ACHN (cell line): ENCODE measurements around the gene CLEC20A.

ENCODE experiments used
- DNase-seq: peaks from one replicate; pipeline ENCODE4 v3.0.0-alpha.2; 2015
- in situ Hi-C: cut with HindIII; loops from 2 replicates; pipeline ENCODE4 v1.10.0; 2017; ENCODE audit warnings: low sequenced_read_pairs, low pct_ligation_motif_present, low pct_unique_long_range_greater_than_20kb

Gene CLEC20A

DNA sequence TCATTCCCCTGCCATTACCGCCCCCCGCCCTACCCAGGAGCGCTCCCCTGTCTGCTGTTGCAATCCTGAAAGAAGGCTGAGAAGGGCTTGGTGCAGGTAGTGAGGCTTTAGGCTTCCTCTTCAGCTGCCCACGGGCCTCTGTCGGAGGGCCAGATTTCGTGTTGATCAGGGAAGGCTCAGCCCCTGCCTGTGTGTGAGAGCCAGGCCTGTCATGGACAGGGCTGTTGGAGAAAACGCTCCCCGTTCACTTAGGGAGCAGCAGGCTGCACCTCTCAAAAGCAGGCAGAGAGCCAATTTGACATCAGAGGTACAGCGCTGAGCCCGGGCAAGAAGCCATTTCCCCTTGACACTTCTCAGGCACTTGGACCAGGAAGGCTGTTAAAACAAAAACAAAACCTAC lies 35.1 kb upstream of the CLEC20A start:
- in situ Hi-C loops: loop anchor here (25.0 kb wide), 1 partner anchor 480 kb away; no protein-coding TSS in a partner anchor
- no peak for DNase-seq

DNA sequence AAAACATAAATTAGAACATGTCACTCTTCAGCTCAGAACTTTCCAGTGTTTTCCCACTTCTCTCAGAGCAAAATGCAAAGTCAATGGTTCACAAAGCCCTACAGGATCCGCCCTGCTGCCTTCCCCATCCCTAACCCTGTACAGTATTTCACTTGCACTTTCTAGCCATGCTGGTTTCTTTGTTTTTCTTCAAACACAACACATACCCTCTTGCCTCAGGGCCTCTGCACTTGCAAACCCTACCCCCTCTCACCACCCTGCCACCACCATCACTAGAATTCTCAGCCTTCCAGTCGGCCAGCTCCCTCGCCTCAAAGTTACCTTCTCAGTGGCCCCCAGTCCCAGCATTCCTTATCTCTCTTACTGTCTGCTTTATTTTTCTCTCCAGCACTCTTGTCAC lies 33.7 kb upstream of the CLEC20A start:
- DNase-seq: no peak
- in situ Hi-C loops: loop anchor here (25.0 kb wide), 1 partner anchor 482 kb away; no protein-coding TSS in a partner anchor

DNA sequence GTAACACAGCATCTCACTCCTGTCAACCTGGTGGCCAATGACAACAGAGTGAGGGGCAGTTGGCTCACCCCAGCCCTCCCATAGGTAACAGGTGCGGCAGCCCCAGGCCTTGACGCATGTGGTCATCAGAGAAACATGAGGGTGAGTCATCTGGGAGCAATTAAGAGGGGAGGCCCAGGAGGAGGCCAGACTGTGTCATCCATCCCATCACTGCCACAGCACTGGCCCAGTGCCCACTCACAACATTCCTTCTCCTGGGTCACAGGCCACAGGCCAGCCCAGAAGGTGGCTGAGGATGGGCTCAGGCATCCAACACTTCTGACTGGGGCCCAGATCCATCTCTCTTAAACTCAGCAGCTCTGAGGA lies 33.3 kb upstream of the CLEC20A start:
- DNase-seq: peak; percentile 88
- in situ Hi-C loops: loop anchor here (25.0 kb wide), 1 partner anchor 482 kb away; no protein-coding TSS in a partner anchor

DNA sequence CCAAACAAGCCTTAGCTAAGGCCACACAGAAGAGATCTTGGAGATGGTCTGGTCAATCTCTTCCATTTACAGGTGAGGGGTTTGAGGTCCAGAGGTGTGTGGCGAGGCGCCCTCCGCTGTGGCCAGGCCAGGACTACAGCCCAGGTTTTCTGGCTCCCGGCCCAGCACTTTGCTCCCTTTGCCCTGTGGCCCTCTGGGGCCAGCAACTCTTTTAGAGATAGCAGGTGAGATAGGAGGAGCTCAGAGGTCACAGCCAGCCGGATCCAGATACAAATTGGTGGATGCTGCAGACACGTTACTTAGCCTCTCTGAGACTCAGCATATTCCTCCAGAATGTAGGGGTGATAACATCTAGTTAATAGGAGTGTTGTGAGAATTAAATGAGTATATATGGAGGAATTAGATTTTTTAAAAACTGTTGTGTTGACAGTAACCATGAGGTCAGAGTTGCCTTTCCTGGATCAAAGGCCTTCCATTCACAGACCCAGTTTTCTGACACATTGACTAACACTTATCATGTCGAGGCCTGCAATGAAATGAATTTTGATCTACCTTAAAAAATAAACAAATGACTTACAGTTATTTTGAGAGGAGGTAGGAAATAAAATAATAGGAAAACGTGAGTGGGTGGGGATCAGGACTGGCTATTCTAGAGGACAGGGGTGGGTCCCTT lies 32.7 kb upstream of the CLEC20A start:
- no peak for DNase-seq
- in situ Hi-C loops: loop anchor here (25.0 kb wide), 1 partner anchor 483 kb away; no protein-coding TSS in a partner anchor

DNA sequence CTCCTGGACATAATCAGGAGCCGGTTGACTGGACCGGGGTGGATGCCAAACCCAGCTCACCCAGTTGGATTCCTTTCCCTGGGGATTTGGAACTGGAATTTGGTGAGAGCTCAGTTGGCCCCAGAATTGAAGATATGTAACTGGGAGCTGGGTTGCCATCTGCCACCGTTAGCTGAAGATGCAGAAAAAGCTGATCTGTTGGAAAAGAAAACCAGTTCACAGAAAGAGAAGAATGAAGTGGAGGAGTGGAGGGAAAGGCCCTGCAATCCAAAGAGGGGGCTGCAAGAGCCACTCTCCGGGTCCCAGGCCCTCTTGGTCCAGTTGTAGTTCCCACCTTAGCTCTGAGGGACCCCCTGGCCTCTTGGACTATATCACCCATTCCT lies 32.2 kb upstream of the CLEC20A start:
- in situ Hi-C loops: loop anchor here (25.0 kb wide), 1 partner anchor 483 kb away; no protein-coding TSS in a partner anchor
- no peak for DNase-seq

DNA sequence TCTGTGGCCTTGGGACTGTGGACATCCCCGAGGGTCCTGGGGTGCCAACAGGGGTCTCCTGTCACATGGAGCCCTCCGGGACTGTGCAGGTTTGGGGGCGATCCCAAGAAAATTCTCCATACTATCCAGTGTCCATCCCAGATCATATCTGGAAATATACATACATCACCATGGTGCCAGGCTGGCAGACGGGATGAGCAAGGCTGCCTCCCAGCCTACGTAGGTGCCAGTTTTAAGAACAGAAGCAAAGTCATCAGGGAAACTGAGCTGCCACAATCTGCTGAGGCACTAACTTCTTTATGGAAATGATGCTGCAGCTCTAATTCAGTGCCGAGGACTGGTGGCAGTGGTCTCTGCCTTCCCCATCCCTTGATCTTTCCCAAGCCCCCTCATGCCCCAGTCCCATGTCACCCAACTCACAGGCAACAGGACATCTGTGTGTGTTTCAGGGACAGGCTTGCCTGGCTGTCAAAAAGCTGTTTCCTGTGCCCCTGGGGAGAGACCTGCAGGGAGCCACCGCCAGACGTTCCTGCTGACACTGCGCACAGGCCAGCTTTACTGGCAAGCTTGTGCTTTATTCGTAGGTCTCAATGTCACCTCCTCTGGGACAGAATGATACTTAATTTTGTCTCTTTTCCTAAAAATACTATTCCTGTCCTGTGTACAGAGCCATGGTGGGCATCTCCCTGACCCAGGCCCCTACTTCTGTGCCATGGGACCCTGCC lies 31.6 kb upstream of the CLEC20A start:
- no peak for DNase-seq
- in situ Hi-C loops: loop anchor here (25.0 kb wide), 1 partner anchor 484 kb away; no protein-coding TSS in a partner anchor

DNA sequence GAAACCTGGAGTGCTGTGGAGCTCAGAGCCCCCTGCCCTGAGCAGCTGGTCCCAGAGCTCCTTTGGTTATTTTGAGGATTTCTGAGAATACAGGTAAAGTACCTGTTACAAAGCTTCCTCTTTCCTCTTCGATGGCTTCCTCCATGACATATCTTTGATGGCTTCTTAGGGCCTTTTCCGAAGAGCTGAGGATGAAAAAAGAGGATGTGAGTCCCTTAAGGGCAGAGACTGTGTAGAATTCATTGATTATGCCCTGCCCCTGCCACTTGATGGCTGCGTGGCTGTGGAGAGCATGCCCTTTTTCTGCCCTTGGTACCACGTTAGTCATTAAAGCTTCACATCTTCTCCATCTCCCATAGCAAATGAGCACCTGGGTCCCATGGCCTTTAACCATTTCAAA lies 30.4 kb upstream of the CLEC20A start:
- no peak for DNase-seq
- in situ Hi-C loops: loop anchor here (25.0 kb wide), 1 partner anchor 485 kb away; no protein-coding TSS in a partner anchor

DNA sequence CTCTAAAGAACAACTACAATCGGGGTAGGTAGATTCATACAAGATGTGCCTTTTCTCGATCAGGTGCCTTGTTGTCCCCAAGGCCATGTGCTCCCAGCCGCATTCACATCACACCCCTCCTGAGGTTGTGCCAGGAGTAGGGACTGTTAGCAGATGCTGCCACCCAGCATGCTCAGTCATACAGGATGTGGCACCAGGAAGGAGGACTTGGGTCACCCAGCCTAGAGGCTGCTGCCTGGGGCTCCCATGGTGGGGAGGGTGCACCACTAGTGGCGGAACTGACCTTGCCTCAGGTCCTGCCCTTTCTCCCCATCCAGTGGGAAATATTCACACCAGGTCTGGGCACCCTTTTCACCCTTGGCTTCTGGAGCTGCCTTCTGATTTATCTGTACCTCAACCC lies 24.5 kb upstream of the CLEC20A start:
- in situ Hi-C loops: no loop called here
- no peak for DNase-seq

DNA sequence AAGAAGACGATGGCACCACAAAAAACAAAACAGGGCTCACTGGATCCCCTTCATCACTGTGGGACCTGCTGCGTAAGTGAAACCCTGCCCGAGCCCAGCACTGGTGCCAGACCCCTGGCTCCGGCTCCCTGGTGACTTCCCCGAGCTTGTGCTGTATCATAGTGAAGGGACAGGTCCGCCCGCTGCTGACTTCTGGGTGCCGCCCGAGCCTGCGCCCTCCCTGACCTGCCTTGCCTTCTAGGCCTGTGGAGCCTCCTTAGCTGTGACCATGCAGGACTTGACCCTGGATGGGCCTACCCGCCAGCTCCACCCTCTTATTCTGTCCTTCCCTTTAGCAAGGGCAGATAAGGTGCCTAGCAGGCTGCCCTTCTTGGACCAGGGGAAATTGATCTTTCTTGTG lies 24.0 kb upstream of the CLEC20A start:
- in situ Hi-C loops: no loop called here
- DNase-seq: no peak

DNA sequence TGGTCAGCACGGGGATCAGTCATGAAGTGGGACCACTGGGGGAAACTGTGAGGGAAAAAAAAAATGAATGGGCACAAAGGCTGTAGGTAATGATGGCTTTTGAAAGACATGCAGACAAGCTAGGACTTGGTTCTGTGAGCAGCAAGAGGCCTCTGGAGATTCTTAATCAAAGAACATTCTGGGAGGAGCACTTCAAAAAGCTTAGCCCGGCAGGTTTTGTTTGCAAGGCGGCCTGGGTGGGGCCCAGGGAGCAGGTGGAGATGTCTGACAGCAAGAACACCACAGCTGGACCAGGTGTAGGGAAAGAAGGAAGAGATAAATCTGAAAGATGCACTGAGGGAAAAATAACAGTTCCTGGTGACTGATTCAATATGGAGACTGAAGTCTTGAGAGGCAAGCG lies 22.1 kb upstream of the CLEC20A start:
- no peak for DNase-seq
- in situ Hi-C loops: no loop called here

DNA sequence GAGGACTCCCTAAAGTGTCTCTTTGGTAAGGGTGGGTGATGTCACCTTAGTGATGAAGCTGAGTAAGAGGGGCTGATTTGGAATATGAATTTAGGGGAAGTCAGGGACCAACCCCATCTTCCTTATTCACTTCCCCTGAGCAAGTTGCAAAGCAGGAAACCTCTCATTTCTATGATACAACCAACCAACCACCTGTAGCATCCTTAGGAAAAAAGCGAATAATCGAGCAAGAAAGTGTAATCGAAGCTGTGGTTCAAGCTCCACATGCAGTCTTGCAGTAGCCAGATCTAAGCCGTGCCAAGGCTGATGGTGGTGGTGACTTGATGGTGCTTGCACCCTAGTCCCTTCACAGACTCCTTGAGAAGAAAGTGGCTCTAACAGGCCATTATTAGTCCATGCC lies 19.3 kb upstream of the CLEC20A start:
- DNase-seq: no peak
- in situ Hi-C loops: no loop called here

DNA sequence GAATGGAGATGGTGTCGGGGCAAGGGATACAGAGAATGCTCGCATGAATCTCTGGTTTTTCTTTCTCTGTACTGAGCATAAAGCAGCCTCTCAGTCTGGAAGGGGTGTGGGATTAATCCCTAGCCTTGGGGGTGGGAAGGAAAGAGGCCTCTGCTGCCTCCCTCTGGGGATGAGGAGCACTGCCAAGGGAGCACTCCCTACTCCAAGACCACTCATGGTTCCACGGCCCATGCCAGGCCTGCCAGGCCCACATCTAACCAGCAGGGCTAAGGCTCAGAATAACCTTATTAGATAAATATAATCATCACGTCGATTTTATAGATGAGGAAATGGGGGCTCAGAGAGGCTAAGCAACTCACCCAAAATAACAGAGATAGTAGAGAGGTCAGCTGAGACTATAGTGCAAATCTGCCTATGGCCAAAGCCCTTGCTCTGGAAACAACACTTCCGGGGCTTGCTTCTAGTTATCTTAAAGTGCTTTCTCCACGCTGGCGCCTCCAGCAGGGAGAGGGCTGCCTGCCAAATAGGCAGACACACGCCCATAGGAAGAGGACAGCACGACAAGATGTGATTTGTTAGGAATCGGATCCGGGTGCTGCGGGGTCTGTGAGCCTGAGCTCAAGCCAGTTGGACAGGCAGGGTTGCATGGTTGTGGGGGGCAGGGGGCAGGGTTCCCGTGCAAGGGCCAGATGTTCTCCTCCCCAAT lies 16.7 kb upstream of the CLEC20A start:
- in situ Hi-C loops: no loop called here
- no peak for DNase-seq

DNA sequence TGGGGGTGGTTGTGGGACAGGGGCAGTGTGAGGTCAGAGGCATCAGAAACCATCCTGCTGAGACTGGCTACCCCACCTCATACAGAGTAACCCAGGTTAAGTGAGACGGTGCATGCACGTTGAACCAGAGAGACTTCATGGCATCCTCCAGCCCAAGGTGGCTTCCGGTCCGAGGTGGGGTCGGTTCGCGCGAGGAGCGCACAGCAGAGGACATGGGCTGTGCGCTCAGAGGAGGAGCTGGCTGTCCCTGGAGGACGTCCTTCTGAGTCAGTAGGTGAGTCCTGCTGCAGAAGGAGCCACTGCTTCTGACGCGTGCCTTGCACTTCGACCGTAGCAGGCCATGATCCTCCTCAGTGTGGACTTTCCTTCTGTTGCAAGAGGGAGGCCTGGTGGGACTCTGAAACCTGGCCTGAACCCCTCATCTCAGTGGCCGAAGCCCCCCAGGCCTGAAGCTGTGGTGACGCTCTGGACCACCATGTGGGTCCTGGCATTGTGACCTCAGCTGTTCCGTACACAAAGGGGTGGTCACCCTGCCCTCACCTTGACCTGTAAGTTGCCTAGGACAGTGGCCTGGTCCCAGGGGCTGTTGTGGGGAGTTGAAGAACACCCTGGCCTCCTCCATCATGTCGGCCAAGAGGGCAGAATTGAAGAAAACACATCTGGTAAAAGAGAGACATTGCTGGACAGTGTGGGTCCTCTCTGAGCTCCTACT lies 16.0 kb upstream of the CLEC20A start, which contains the start of gene TEX35:
Gene TEX35, plus strand, starts transcription at position 544 of the 712 bp plus-strand sequence. Its CDS starts 80 bp downstream, at position 624.
- in situ Hi-C loops: no loop called here
- DNase-seq: no peak

DNA sequence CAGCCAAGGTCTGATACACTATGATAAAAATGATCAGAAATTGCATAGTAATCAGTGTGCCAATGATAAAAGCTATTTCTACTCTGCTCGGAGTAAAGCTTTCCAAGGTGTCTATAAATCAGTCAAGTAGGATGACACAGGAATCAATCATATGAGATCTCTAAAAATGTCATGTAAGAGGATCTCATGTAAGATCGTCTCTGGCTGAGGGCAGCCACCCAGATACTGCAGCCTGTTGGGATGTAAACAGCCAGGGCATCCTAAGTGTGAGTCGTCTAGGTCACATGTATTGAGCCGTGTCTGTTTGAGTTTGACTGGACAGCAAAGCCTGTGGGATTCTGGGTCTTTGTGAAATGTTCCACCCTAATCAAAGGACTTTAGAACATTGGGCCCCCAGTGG lies 13.4 kb upstream of the CLEC20A start:
- in situ Hi-C loops: no loop called here
- no peak for DNase-seq

DNA sequence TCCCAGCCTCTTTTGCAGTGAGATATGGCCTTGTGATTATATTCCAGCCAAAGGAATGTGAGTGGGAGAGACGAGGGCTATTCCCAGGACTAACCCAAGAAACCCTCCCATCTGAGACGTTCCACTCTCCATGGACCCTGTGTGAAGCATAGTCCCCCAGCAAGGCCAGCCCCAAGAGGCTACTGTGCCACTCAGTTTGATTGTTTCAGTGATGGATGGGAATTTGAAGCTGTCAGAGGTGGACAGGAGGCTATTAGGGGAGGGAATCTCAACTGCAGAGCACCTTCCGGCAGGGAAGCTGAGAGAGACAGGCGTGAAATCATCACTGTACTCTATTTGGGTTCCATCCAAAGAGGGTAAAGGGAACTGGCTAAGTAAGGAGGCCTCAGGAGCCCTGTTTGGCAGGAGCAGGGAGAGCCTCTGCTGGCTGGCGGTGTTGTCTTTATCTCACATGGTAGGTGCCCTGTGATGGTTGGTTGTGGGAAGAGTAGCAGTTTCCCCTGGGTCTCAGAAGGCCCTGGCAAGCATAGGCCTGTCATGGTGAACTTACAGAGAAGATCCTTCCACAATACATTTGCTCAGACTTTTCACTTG lies 12.7 kb upstream of the CLEC20A start:
- in situ Hi-C loops: no loop called here
- no peak for DNase-seq

DNA sequence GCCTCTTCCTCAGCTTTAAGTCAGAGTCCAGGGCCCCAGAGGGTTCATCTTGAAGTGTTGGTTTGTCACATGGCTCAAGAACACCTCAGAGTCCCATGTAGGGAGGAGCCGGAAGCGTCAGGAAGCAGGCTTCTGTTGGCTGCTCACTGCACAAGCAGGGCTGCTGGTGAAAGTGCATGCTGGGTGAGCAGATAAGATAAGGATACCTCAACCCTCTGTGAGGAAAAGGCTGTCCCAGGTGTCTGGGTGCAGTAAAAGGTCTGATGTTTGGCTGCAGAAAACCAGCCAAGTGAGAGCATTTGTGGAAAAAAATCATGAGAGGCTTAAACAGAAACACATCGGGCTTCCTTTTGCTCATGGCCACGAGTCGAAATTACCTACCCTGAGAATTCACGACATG lies 9.9 kb upstream of the CLEC20A start:
- in situ Hi-C loops: no loop called here
- no peak for DNase-seq

DNA sequence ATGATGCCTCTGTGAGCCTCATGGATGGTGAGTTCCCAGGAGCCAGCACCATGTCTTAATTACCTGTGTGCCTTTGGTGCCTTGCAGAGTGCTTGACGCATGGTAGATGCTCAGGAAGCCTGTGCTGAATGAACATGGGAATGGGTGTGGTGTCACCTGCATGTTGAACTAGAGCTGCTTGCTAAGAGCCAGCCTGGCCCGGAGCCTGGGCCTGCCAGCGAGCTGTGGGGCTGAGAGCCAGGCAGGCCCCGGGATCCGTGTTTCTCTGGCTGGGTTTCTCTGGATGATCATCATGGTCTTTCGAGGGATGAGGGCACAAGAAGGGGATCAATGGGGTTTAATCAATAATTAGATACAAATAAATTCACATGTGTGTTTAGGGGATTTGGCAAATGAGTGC lies 9.4 kb upstream of the CLEC20A start:
- in situ Hi-C loops: no loop called here
- DNase-seq: no peak

DNA sequence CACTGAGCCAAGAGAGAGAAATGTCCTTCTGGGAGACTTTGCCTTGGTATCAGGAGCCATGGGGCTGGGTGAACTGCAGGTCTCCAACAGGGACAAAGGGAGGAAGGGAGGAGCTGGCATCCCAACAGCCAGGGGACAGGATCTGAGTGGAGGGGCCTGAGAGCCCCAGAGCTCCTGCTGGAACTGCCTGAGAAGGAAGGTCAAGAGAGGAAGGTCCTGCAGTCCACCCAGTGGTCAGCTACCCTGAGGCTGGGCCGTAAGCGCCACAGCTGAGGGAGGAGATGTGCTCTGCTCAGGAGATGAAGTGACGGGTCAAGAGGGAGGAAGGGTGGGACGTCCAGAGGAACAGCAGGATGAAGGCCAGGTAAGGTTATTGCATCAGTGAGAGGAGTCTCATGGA lies 7.5 kb upstream of the CLEC20A start:
- no peak for DNase-seq
- in situ Hi-C loops: no loop called here
